HepG2 (cell line): ENCODE data around the gene COX4I1. TPM values are rescaled to one million over a fixed set of nuclear protein-coding genes. Genes with fewer than 3 reads are reported as not detected.

Experiments used
- ATAC-seq: fragments of 200-7000 bp; cut with Tn5 transposase; 3 replicates; pipeline ENCODE4 v1.9.1; 2020; ENCODE audit warnings: mild to moderate bottlenecking, moderate library complexity
- BruUV-seq: library from RNA; stranded (reverse); fragments of 400-500 nt; replicated peaks from 2 replicates; lab custom pipeline; 2021; lab: Mats Ljungman, UMichigan
- CTCF ChIA-PET: fragments of 300-600 bp; formaldehyde crosslinking; extraction: SDS; loops from one replicate; lab custom pipeline; 2021; ENCODE audit warnings: low total read pairs, inconsistent platforms, low intra/inter-chr PET ratio; lab: Yijun Ruan, JAX
- POLR2A ChIA-PET: fragments of 350-600 bp; sonication (Branson Sonifier 250); formaldehyde crosslinking; loops from one replicate; lab custom pipeline; 2020; ENCODE audit warnings: antibody characterized with exemption, inconsistent platforms; lab: Yijun Ruan, JAX
- DNase-seq: peaks from one replicate; pipeline ENCODE4 v3.0.0-alpha.2; 2015; ENCODE audit warnings: low spot score
- FAIRE-seq: peaks from 3 replicates; lab custom pipeline; 2011; peaks lifted over from hg19 to GRCh38; lab: Jason Lieb, UNC
- H2AFZ ChIP-seq: one replicate; pipeline ENCODE4 v1.6.1; 2011; ENCODE audit warnings: low read length, inconsistent platforms
- H3K27ac ChIP-seq: fragments of 300-600 bp; 3 replicates; pipeline ENCODE4 v1.8.0; 2011; ENCODE audit warnings: mixed run types, mild to moderate bottlenecking, mixed read lengths, low read length, inconsistent platforms; ENCODE audit not compliant: insufficient read depth; ENCODE audit errors: extremely low read length
- H3K27me3 ChIP-seq, 2 experiments: fragments of 200-600 bp in 1 of 2; 2 replicates in 1 of 2; 3 replicates in 1 of 2; pipeline versions ENCODE4 v1.6.0 to v1.8.0; 2011; ENCODE audit warnings: low read length in 2 of 2, mild to moderate bottlenecking in 2 of 2, moderate library complexity in 2 of 2, inconsistent platforms in 1 of 2; ENCODE audit not compliant: insufficient read depth in 2 of 2, control insufficient read depth in 1 of 2
- H3K36me3 ChIP-seq, 2 experiments: fragments of 200-600 bp in 1 of 2; replicated peaks in 1 of 2; 2 replicates in 1 of 2; 3 replicates in 1 of 2; pipeline versions ENCODE4 v1.5.1 to v1.8.0; 2011; ENCODE audit warnings: low read length in 2 of 2, inconsistent platforms in 1 of 2; ENCODE audit not compliant: insufficient read depth in 2 of 2, control insufficient read depth in 1 of 2
- H3K4me1 ChIP-seq: 2 replicates; pipeline ENCODE4 v1.5.1; 2012; ENCODE audit warnings: low read length, inconsistent platforms; ENCODE audit not compliant: insufficient read depth
- H3K4me2 ChIP-seq: 2 replicates; pipeline ENCODE4 v1.6.0; 2011; ENCODE audit warnings: low read depth, low read length, inconsistent platforms
- H3K4me3 ChIP-seq, 3 experiments: fragments of 200-600 bp in 1 of 3; sonication (generic), shearing (Covaris generic) in 1 of 3; replicated peaks in 1 of 3; 2 replicates each; pipeline ENCODE4 v1.5.1; 2011 to 2016; ENCODE audit warnings: low read length in 3 of 3, inconsistent platforms in 2 of 3, low read depth in 2 of 3, mild to moderate bottlenecking in 2 of 3, control low read depth in 1 of 3, mixed read lengths in 1 of 3; ENCODE audit not compliant: insufficient read depth in 1 of 3
- H3K79me2 ChIP-seq: one replicate; pipeline ENCODE4 v1.6.1; 2011; ENCODE audit warnings: low read length, inconsistent platforms; ENCODE audit not compliant: insufficient read depth
- H3K9ac ChIP-seq: 2 replicates; pipeline ENCODE4 v1.6.0; 2011; ENCODE audit warnings: mild to moderate bottlenecking, low read depth, low read length, inconsistent platforms; ENCODE audit not compliant: insufficient read depth
- H3K9me3 ChIP-seq: 2 replicates; pipeline ENCODE4 v1.5.1; 2012; ENCODE audit warnings: mild to moderate bottlenecking, low read length
- H4K20me1 ChIP-seq: 2 replicates; pipeline ENCODE4 v1.6.0; 2011; ENCODE audit warnings: inconsistent platforms, mild to moderate bottlenecking, low read length, moderate library complexity; ENCODE audit not compliant: insufficient read depth
- AGO2 ChIP-seq: fragments of 200-400 bp; formaldehyde crosslinking; optimal IDR thresholded peaks from 2 replicates; pipeline ENCODE3; 2017; ENCODE audit warnings: mild to moderate bottlenecking, low read depth, low read length, moderate library complexity
- CCDC6 ChIP-seq: sonication (generic); formaldehyde crosslinking; IDR thresholded peaks from 2 replicates; pipeline ENCODE4 v1.8.1; 2022; ENCODE audit warnings: mild to moderate bottlenecking, missing genetic modification reagents, moderate library complexity
- GLI4 ChIP-seq: sonication (generic); formaldehyde crosslinking; IDR thresholded peaks from 2 replicates; pipeline ENCODE4 v1.5.1; 2020; ENCODE audit warnings: missing genetic modification reagents, mild to moderate bottlenecking, moderate library complexity, borderline replicate concordance
- NONO ChIP-seq, 2 experiments: fragments of 450-650 bp in 1 of 2; sonication (generic) in 1 of 2; formaldehyde crosslinking in 1 of 2; IDR thresholded peaks in 1 of 2; conservative IDR thresholded peaks in 1 of 2; 2 replicates each; pipeline versions ENCODE4 v1.6.1 to v1.8.0; 2017 to 2022; ENCODE audit warnings: mild to moderate bottlenecking in 1 of 2, missing genetic modification reagents in 1 of 2, moderate library complexity in 1 of 2
- PRPF4 ChIP-seq: fragments of 200-400 bp; formaldehyde crosslinking; IDR thresholded peaks from 2 replicates; pipeline ENCODE4 v1.6.1; 2016; ENCODE audit warnings: low read length, low read depth; ENCODE audit not compliant: poor library complexity, severe bottlenecking
- REL ChIP-seq: sonication (generic); formaldehyde crosslinking; conservative IDR thresholded peaks from 2 replicates; pipeline ENCODE4 v1.8.0; 2022; ENCODE audit warnings: mild to moderate bottlenecking, missing genetic modification reagents, moderate library complexity
- RFX5 ChIP-seq: IDR thresholded peaks from 2 replicates; pipeline ENCODE4 v1.6.1; 2011; ENCODE audit warnings: low read depth, low read length, improper control_type of control experiment
- SAFB2 ChIP-seq: sonication (generic); formaldehyde crosslinking; IDR thresholded peaks from 2 replicates; pipeline ENCODE4 v1.5.1; 2020; ENCODE audit warnings: missing genetic modification reagents, low read depth, mild to moderate bottlenecking, borderline replicate concordance
- SCMH1 ChIP-seq: sonication (generic); formaldehyde crosslinking; IDR thresholded peaks from 2 replicates; pipeline ENCODE4 v1.9.0; 2021; ENCODE audit warnings: missing genetic modification reagents, mild to moderate bottlenecking, borderline replicate concordance
- SNRNP70 ChIP-seq: fragments of 200-400 bp; formaldehyde crosslinking; IDR thresholded peaks from 2 replicates; pipeline ENCODE4 v1.6.1; 2017; ENCODE audit warnings: mild to moderate bottlenecking, low read depth, low read length, moderate library complexity
- SRSF1 ChIP-seq: fragments of 200-400 bp; formaldehyde crosslinking; optimal IDR thresholded peaks from 2 replicates; pipeline ENCODE3; 2017; ENCODE audit warnings: mild to moderate bottlenecking, low read depth, low read length, moderate library complexity
- TOPORS ChIP-seq: sonication (generic); formaldehyde crosslinking; IDR thresholded peaks from 2 replicates; pipeline ENCODE4 v1.8.0; 2023; ENCODE audit warnings: mild to moderate bottlenecking, missing genetic modification reagents
- WIZ ChIP-seq: sonication (generic); formaldehyde crosslinking; IDR thresholded peaks from 2 replicates; pipeline ENCODE4 v1.5.1; 2020; ENCODE audit warnings: mild to moderate bottlenecking, missing genetic modification reagents
- ZFX ChIP-seq: sonication (generic); formaldehyde crosslinking; IDR thresholded peaks from 2 replicates; pipeline ENCODE4 v1.4.0; 2020; ENCODE audit warnings: mild to moderate bottlenecking, low read depth, missing genetic modification reagents, moderate library complexity
- ZNF30 ChIP-seq: sonication (generic); formaldehyde crosslinking; IDR thresholded peaks from 2 replicates; pipeline ENCODE4 v1.5.0; 2020; ENCODE audit warnings: mild to moderate bottlenecking, missing genetic modification reagents
- WGBS: methylation state at CpG from one replicate; pipeline ENCODE4 v1.1.6; 2017; ENCODE audit warnings: low lambda C conversion rate; 5-methylcytosine and 5-hydroxymethylcytosine counted together
- in situ Hi-C: cut with HindIII; loops from 2 replicates; pipeline ENCODE4 v1.10.0; 2017; ENCODE audit warnings: low pct_unique_long_range_greater_than_20kb; ENCODE audit not compliant: extremely low pct_ligation_motif_present
- intact Hi-C: fragments of 100-400 bp; cut with micrococcal nuclease; formaldehyde crosslinking; loops from one replicate; pipeline ENCODE4 v1.10.0; 2022; ENCODE audit not compliant: unreplicated experiment
- polyA plus RNA-seq, 8 experiments: library from polyadenylated mRNA; depleted of rRNA in 3 of 8; stranded (reverse) in 7 of 8; unstranded in 1 of 8; fragments of >200 nt; fragmentation: Illumina TruSeq in 4 of 8; extraction: Trizol in 4 of 8; gene quantifications; 2 replicates each; pipeline versions ENCODE4 v1.2.1 to v1.2.3, GENCODE V29; 2011 to 2016; ENCODE audit warnings: low read depth in 4 of 8, missing spikeins in 1 of 8, mixed read lengths in 1 of 8; ENCODE audit not compliant: insufficient read depth in 1 of 8
- total RNA-seq, 5 experiments: library from RNA; depleted of rRNA; stranded (reverse); fragments of >200 nt; fragmentation: Illumina TruSeq; extraction: Trizol; gene quantifications; 2 replicates each; pipeline ENCODE4 v1.2.3, GENCODE V29; 2016; ENCODE audit warnings: low read depth in 1 of 5
- TF ChIP-seq, protein P1 (sequence below): sonication (generic); formaldehyde crosslinking; IDR thresholded peaks from 2 replicates; pipeline ENCODE4 v1.4.0; 2020; ENCODE audit warnings: missing genetic modification reagents

COX4I1 gene
- total and polyA plus RNA-seq, 2 of the 13 experiments (the other 11 are each of a cell fraction or from before 2014, with no cell fraction given), result 658 to 902 TPM

GRCh38 chr16:85854935-85855334 is 55.4 kb downstream of the COX4I1 start (continued):
- TF ChIP-seq NONO (IDR thresholded peaks at IDR 0.05) (no peak), NONO (CRISPR knock-in tag; conservative IDR thresholded peaks at IDR 0.05) (no peak), RFX5 (no peak), REL (no peak), ZFX (CRISPR knock-in tag) (no peak), ZNF30 (CRISPR knock-in tag) (0 out of 2 replicates have a peak, but pooled peaks have one; percentile 18), WIZ (CRISPR knock-in tag) (no peak), GLI4 (CRISPR knock-in tag) (no peak), SRSF1 (no peak), CCDC6 (CRISPR knock-in tag) (no peak)

DNA sequence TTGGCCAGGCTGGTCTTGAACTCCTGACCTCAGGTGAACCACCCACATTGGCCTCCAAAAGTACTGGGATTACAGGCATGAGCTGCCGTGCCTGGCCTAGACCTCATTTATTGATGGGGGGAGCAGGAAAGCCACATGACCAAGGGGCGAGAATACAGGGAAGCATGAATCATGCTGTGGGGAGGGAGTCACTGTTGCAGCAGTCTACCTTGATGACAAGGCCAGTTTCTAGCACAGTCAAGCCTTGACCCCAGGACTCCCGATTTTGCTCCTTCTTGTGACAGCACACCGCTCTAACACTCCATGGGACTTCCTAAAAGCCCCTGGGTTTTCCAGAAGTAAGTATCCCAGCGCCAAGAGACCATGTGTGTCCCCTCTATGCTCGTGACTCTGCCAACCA is 56.6 kb downstream of the COX4I1 start:
- Histone ChIP-seq H3K79me2 (no peaks in the 10 kb centered on the region), H3K4me3 (no peak overlapping the region), H3K4me2 (no peak overlapping the region), H3K36me3 (no peaks in the 10 kb centered on the region), H3K4me1 (peaks cover 23% of the 10 kb centered on the region), H3K27ac (no peak overlapping the region), H3K9ac (no peak overlapping the region), H3K27me3 (peaks cover 5 to 41% of the 10 kb centered on the region in 2 experiments), H3K9me3 (peaks cover 5% of the 10 kb centered on the region; the same call in 1 of the 2 replicates)
- DNase-seq (no peak), ATAC-seq (no peak)
- CTCF ChIA-PET, result no interaction called here
- no TSS peak for BruUV-seq
- intact Hi-C loops, result no loop called here
- in situ Hi-C loops, result no loop called here
- 31% methylated on average over 6 of the region's 6 CpGs for WGBS
- no peak for TF ChIP-seq AGO2
- TF ChIP-seq SAFB2 (CRISPR knock-in tag), result no peak
- no peak for TF ChIP-seq SCMH1
- no peak for TF ChIP-seq SNRNP70
- TF ChIP-seq PRPF4, result no peak
- TF ChIP-seq TOPORS (CRISPR knock-in tag), result no peak
- TF ChIP-seq, protein P1, sequence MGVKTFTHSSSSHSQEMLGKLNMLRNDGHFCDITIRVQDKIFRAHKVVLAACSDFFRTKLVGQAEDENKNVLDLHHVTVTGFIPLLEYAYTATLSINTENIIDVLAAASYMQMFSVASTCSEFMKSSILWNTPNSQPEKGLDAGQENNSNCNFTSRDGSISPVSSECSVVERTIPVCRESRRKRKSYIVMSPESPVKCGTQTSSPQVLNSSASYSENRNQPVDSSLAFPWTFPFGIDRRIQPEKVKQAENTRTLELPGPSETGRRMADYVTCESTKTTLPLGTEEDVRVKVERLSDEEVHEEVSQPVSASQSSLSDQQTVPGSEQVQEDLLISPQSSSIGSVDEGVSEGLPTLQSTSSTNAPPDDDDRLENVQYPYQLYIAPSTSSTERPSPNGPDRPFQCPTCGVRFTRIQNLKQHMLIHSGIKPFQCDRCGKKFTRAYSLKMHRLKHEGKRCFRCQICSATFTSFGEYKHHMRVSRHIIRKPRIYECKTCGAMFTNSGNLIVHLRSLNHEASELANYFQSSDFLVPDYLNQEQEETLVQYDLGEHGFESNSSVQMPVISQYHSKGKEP, result no peak
- TF ChIP-seq, all 625 proteins: peak for 0
- FAIRE-seq, result no peak
- Histone ChIP-seq H4K20me1 (no peaks in the 10 kb centered on the region), H2AFZ (no peak overlapping the region)
- POLR2A ChIA-PET, result no interaction called here
